Frontal cortex (tissue), 4 donors: ENCODE measurements around the gene CBLC. TPM values are rescaled to one million over a fixed set of nuclear protein-coding genes. Genes with fewer than 3 reads are reported as not detected.
A peak's percentile ranks its signal among the peaks of the same experiment; 100 is the strongest.

ENCODE experiments used
- DNase-seq, 2 donors: peaks; one replicate each; pipeline ENCODE4 v3.0.0; 2012; ENCODE audit warnings: low spot score in 2 of 2
- FAIRE-seq: peaks from 2 replicates; lab custom pipeline; 2012; peaks lifted over from hg19 to GRCh38; lab: Jason Lieb, UNC
- small RNA-seq: library from RNA; depleted of rRNA; stranded (forward); fragments of <200 nt; gene quantifications from one replicate; pipeline ENCODE3, GENCODE V24; 2014
- total RNA-seq: library from RNA; depleted of rRNA; stranded (reverse); fragments of >200 nt; gene quantifications from one replicate; pipeline ENCODE4 v1.2.3, GENCODE V29; 2014
- donor health status: control.
- donor health status: control.
- donor health status: control.

CBLC gene
- total RNA-seq, 1 donor from 2014 or later = not detected

GRCh38 chr19:44847144-44848035, 69.7 kb downstream of the CBLC start:
- peak in 1 of 2 donors; percentile 36 for DNase-seq
- no peak for FAIRE-seq

GRCh38 chr19:44848036-44848811, 70.5 kb downstream of the CBLC start:
- DNase-seq (no peak), FAIRE-seq (no peak)

GRCh38 chr19:44848812-44849447, 71.2 kb downstream of the CBLC start:
- DNase-seq = no peak
- FAIRE-seq = no peak

Small RNA genes lying within 50 kb of the gene (small RNA-seq; reads per million reads assigned to genes)
- not detected for gene RF00156

Other genes with a start within 250 kb of the CBLC start
- not detected for gene CEACAM20, start 248.2 kb upstream of the CBLC start, total RNA-seq
- not detected for gene IGSF23, start 164.3 kb upstream of the CBLC start, total RNA-seq
- 23.2 TPM for gene PVR, start 134.0 kb upstream of the CBLC start, total RNA-seq
- gene CEACAM19, start 106.4 kb upstream of the CBLC start, total RNA-seq = 0.82 TPM
- gene CEACAM16, start 78.7 kb upstream of the CBLC start, total RNA-seq = not detected
- gene BCL3, start 29.2 kb upstream of the CBLC start, total RNA-seq = 0.41 TPM
- gene BCAM, start 31.2 kb downstream of the CBLC start, total RNA-seq = 5.7 TPM
- 26.1 TPM for gene NECTIN2, start 68.4 kb downstream of the CBLC start, total RNA-seq
- 30.6 TPM for gene TOMM40, start 113.4 kb downstream of the CBLC start, total RNA-seq
- 77.0 TPM for gene APOE, start 127.9 kb downstream of the CBLC start, total RNA-seq
- 2.9 TPM for gene APOC1, start 136.7 kb downstream of the CBLC start, total RNA-seq
- gene APOC4, start 164.3 kb downstream of the CBLC start, total RNA-seq = not detected
- gene APOC2, start 168.2 kb downstream of the CBLC start, total RNA-seq = 0.41 TPM
- 35.1 TPM for gene CLPTM1, start 177.5 kb downstream of the CBLC start, total RNA-seq
- 0.41 TPM for gene RELB, start 223.6 kb downstream of the CBLC start, total RNA-seq